Bone marrow (tissue), 2 donors: ENCODE data around the gene CUL9.

Experiments
- DNase-seq, 2 donors: peaks; one replicate each; lab custom pipeline; 2025; lab: John Stamatoyannopoulos, UW

The CUL9 gene

GRCh38 chr6:43173591-43174262 is 8.3 kb upstream of the CUL9 start:
- DNase-seq = no peak

DNA sequence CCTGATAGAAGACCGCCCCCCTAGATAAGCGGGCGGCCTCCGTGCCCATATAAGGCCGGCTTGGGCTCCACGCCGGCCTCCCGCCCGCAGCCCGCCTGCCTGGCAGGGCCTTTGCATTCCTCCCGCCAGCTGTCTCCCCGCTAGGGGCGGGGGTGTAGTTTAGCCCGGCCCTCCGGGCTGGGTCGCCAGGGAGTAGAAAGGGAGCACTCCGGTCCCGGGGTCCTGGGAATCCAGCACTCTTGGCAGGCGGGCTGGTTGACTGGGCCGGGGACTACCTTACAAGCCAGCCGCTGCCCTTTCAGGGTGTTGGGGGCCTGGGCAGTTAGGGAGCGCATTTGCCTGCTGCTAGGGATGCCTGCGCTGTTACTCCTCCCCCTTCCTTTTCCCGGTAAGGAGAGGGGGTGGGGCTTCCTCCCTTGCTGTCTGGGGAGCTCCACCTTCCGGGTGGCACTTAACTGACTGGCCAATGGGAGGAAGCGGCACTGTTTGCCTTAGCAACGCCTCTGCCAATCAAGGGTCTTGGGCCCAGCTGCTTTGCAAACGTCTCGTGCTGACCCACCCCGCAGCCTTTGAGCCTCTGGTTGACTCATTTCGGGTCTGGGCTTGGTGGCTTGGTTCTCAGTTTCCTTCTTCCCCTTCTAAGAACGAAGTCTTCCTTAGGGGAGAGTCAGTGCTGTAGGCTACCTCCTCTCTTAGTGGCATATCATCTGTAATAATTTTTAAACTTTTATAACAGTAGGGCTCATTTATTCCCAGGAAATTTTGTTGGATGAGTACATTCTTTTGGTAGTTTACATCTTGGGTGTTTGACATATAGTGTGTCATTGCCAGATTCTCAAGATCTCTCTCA is 7.5 kb upstream of the CUL9 start:
- DNase-seq = peak; percentile 74 to 97

- DNase-seq = no peak
These were observed 6.1 kb upstream of the CUL9 start for GRCh38 chr6:43175676-43176422.

DNA sequence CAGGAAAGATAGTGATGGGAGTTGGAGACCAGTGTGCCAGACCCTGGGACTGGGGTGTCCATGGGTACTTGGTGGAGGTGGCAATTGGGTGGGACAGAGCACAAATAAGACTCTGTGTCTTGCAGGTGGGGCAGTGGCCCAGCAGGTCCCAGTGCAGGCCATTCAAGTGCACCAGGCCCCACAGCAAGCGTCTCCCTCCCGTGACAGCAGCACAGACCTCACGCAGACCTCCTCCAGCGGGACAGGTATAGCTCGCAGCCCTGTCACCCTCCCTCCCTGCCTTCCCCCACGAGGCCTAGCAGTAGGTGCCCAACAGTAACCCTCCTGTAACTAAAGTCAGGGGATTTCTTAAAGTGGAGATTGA is 5.6 kb upstream of the CUL9 start:
- DNase-seq = no peak

- DNase-seq = no peak
These were observed 3.8 kb upstream of the CUL9 start for GRCh38 chr6:43178150-43178549.

- no peak for DNase-seq
These were observed 2.8 kb upstream of the CUL9 start for GRCh38 chr6:43178951-43179830.

DNA sequence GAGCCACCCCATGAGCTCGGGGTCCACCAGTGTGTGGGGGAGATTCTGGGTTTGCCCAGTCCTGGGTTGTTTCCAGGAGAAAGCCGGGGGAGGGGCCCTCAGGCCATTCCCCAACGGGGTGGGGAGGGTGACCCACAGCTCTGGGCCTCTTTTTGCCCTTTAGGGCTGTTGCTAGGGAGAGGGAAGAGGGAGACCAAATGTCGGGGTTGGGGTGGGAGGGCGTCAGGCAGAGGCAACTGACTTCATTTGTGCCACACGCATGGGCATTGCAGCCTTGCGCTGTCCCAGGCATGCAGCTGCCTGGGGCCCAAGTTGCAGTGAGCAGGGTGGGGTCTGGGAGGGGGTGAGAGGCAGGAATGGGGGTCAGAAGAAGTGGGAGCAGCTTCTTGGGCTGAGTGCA is 1.9 kb upstream of the CUL9 start:
- DNase-seq = no peak

- DNase-seq = no peak
These were observed 1.0 kb upstream of the CUL9 start for GRCh38 chr6:43180985-43181384.

DNA sequence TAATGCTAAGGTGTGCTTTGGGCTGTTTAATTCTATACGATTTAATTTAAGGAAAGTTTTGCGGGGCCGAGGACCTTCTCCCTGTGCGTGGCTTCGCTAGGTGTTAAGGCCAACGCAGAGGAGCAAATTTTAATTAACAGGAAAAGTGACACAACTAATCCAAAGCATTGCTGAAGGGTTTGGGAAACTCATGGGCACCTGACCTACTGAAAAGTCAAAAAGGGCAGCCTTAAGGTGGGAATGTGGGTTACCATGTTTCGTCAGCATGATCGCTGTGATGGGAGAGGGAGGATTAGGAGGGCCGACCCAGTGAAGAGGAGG is 415 bp upstream of the CUL9 start:
- DNase-seq = no peak

DNA sequence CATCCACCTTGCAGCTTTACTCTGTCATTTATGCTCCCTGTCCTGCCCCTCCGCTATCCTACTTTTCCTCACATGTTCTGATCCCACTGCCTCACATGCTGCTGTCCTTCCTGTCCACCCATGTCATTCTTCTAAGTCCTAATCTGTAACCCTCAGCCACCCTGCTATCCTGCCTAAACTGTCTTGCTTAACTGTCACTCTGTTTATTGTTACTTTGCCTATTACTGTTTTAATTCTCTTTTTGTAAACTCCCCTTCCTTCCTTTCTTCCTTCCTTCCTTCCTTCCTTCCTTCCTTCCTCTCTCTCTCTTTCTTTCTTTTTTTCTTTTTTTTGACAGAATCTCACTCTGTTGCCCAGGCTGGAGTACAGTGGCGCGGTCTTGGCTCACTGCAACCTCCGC is 1.4 kb downstream of the CUL9 start:
- no peak for DNase-seq

- DNase-seq = no peak
These were observed 2.4 kb downstream of the CUL9 start for GRCh38 chr6:43184268-43184985.

- DNase-seq = no peak
These were observed 3.5 kb downstream of the CUL9 start for GRCh38 chr6:43185391-43185985.

DNA sequence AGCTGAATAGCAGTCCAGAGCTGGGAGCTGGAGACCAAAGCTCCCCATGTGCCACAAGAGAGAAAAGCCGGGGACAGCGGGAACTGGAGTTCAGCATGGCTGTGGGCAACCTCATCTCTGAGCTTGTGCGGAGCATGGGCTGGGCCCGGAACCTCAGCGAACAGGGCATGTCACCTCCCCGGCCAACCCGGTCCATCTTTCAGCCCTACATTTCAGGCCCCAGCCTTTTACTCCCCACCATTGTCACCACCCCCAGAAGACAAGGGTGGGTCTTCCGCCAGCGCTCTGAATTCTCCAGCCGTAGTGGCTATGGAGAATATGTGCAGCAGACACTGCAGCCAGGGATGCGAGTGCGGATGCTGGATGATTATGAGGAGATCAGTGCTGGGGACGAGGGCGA is 4.0 kb downstream of the CUL9 start:
- DNase-seq = no peak

- no peak for DNase-seq
These were observed 4.7 kb downstream of the CUL9 start for GRCh38 chr6:43186706-43187105.

DNA sequence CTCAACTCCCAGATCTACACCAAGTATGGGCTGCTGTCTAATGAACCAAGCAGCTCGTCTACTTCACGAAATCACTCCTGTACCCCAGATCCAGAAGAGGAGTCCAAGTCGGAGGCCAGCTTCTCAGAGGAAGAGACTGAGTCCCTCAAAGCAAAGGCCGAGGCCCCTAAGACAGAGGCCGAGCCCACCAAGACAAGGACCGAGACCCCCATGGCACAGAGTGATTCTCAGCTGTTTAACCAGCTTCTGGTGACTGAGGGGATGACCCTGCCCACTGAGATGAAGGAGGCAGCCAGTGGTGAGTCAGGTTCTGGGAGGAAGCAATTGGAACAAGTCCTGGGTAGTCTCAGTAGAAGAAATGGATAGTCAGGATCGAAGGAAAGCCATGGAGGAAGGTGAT is 5.8 kb downstream of the CUL9 start:
- DNase-seq = no peak

- DNase-seq = no peak
These were observed 6.4 kb downstream of the CUL9 start for GRCh38 chr6:43188426-43188825.

- no peak for DNase-seq
These were observed 7.8 kb downstream of the CUL9 start for GRCh38 chr6:43189776-43190304.

- no peak for DNase-seq
These were observed 10.9 kb downstream of the CUL9 start for GRCh38 chr6:43192911-43193310.

DNA sequence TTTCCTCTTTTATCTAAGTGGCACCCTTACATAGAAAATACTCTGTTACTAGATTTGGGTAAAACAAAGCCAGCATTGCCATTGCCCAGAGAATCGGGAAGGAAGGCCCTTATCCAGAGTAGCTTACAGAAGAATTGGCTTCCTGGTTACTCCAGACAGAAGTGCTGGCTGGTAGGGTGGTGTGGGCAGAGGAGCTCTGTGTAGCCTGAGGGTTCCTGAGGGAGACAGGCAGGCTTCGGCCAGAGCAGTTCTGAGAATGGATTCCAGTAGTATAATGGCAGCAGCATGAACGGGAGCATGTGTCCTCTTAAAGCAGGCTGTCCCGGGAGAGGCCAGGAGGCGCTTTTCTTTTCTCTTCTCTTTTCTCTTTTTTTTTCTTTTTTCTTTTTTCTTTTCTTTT is 11.9 kb downstream of the CUL9 start:
- no peak for DNase-seq

DNA sequence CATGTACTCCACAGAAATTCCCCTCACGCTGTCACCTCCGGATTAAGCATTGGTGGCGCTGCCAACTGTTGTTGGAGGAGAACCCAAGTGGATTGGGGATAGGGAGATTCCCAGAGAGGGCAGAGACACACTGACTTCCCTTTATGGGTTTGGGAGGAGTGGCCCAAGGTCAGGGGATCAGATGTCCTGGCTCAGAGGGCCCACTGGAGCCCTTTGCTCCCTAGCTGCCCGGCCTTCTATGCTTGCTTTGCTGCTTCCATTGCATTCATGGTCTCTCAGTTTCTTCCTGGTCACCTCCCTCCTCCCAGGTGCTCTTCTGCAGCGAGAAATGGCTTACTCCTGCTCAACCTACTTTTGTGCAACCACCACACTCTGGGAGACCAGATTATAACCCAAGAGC is 14.3 kb downstream of the CUL9 start:
- DNase-seq = no peak

DNA sequence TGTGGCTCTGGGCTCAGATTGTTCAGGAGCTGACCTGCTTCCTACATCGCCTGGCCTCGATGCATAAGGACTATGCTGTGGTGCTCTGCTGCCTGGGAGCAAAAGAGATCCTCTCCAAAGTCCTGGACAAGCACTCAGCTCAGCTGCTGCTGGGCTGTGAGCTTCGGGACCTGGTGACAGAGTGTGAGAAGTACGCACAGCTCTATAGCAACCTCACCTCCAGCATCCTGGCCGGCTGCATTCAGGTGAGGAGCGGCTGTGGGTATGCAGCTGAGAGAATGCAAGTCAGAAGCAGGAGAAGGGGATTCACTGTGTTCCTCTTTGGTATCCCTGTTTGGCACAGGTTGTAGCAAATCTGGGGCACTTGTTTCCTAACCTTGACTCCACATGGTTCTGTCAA is 17.9 kb downstream of the CUL9 start:
- no peak for DNase-seq
